ENCODE measurements around the gene CCNG2.

Gene CCNG2

GRCh38 chr4:77184974-77185373 lies 28.0 kb downstream of the CCNG2 start:
- no peak overlapping the region for H3K4me3 ChIP-seq (ENCODE audit: low read length)
- no peak for DNase-seq (ENCODE audit: low read depth)
- TF ChIP-seq CTCF (conservative IDR thresholded peaks at IDR 0.05; ENCODE audit: low read length): no peak

- no peak overlapping the region for H3K4me3 ChIP-seq (ENCODE audit: low read length)
- TF ChIP-seq CTCF (conservative IDR thresholded peaks at IDR 0.05; ENCODE audit: low read length): no peak
- DNase-seq (ENCODE audit: low read depth): no peak
These were observed 28.7 kb downstream of the CCNG2 start for GRCh38 chr4:77185686-77186085.

- no peak overlapping the region for H3K4me3 ChIP-seq (ENCODE audit: low read length)
- no peak for TF ChIP-seq CTCF (conservative IDR thresholded peaks at IDR 0.05; ENCODE audit: low read length)
- DNase-seq (ENCODE audit: low read depth): no peak
These were observed 30.3 kb downstream of the CCNG2 start for GRCh38 chr4:77187322-77187721.

- H3K4me3 ChIP-seq (ENCODE audit: low read length): no peak overlapping the region
- no peak for TF ChIP-seq CTCF (conservative IDR thresholded peaks at IDR 0.05; ENCODE audit: low read length)
- no peak for DNase-seq (ENCODE audit: low read depth)
These were observed 31.7 kb downstream of the CCNG2 start for GRCh38 chr4:77188498-77189220.

DNA sequence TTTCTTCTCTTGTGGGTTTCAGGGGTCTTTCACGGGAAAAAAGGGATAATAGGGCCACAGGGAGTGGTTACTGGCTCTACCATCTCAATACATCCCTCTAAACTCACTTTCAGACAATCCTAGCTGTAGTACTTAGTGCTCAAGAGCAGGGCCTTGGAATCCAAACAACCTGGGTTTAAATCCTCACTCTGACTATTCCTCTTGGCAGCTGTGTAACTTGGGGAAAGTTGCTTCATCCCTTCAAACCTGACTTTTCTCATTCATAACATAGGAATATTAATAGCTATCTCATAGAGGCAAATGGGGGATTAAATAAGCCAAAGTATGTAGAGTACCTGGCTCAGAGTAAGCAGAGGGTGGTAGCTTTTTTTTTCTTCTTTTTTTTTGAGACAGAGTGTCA lies 32.4 kb downstream of the CCNG2 start:
- H3K4me3 ChIP-seq (ENCODE audit: low read length): no peak overlapping the region
- no peak for TF ChIP-seq CTCF (conservative IDR thresholded peaks at IDR 0.05; ENCODE audit: low read length)
- no peak for DNase-seq (ENCODE audit: low read depth)

- no peak overlapping the region for H3K4me3 ChIP-seq (ENCODE audit: low read length)
- TF ChIP-seq CTCF (conservative IDR thresholded peaks at IDR 0.05; ENCODE audit: low read length): no peak
- DNase-seq (ENCODE audit: low read depth): no peak
These were observed 33.0 kb downstream of the CCNG2 start for GRCh38 chr4:77190053-77190452.

DNA sequence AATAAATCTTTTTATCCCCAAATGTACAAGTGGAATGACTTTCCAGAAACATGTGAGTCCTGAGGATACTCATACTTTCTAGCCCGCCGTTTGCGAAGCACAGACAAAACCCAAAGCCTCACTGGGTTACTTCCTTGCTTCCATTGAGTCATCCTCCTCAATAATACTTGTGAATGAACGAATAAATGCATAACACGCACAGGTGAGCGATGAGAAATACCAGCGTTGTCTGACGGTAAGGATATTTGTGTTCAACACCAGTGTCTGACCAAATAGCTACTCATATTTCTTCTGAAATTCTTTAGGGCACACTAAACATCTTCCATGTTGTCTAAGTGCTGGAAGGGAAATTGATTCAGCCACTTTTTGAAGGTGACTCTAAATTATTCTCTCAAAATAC lies 36.0 kb downstream of the CCNG2 start:
- TF ChIP-seq CTCF (conservative IDR thresholded peaks at IDR 0.05; ENCODE audit: low read length): no peak
- no peak for DNase-seq (ENCODE audit: low read depth)
- H3K4me3 ChIP-seq (ENCODE audit: low read length): no peak overlapping the region
